T-cell (primary cell): ENCODE data around the gene ANKRD13A. TPM values are rescaled to one million over a fixed set of nuclear protein-coding genes. Genes with fewer than 3 reads are reported as not detected.

Experiments used
- ATAC-seq, 4 experiments: fragments of 200-7000 bp in 3 of 4; fragments of 150-1000 bp in 1 of 4; cut with Tn5 transposase; replicated peaks in 1 of 4; 1 replicate in 3 of 4; 2 replicates in 1 of 4; pipeline ENCODE4 v1.10.0; 2021; ENCODE audit warnings: moderate library complexity in 3 of 4, mild to moderate bottlenecking in 2 of 4, moderate number of reproducible peaks in 1 of 4
- CTCF ChIA-PET, 2 donors: fragments of 300-600 bp; sonication (Branson Sonifier 250); formaldehyde crosslinking; loops; one replicate each; lab custom pipeline; 2022; ENCODE audit warnings: antibody characterized with exemption in 2 of 2; lab: Charles Lee
- POLR2A ChIA-PET, 2 donors: fragments of 300-600 bp; sonication (Branson Sonifier 250); formaldehyde crosslinking; loops; one replicate each; lab custom pipeline; 2022; ENCODE audit warnings: antibody characterized with exemption in 2 of 2; lab: Charles Lee
- DNase-seq, 35 experiments: peaks; one replicate each; pipeline versions ENCODE4 v3.0.0 to v3.0.0-alpha.2; 2013 to 2023
- H3K27ac ChIP-seq: one replicate; pipeline ENCODE4 v1.5.1; 2013; ENCODE audit warnings: low read length
- H3K27me3 ChIP-seq, 2 experiments: replicated peaks in 1 of 2; 1 replicate in 1 of 2; 2 replicates in 1 of 2; pipeline versions ENCODE4 v1.6.1 to v1.7.0; 2013; ENCODE audit warnings: low read length in 1 of 2, mixed read lengths in 1 of 2; ENCODE audit not compliant: control insufficient read depth in 2 of 2, insufficient read depth in 2 of 2; ENCODE audit errors: extremely low read depth in 1 of 2
- H3K36me3 ChIP-seq, 2 donors: 1 replicate in 1 of 2; 2 replicates in 1 of 2; pipeline versions ENCODE4 v1.6.1 to v1.7.0; 2013; ENCODE audit warnings: low read length in 1 of 2; ENCODE audit not compliant: control insufficient read depth in 2 of 2, insufficient read depth in 1 of 2; ENCODE audit errors: extremely low read depth in 1 of 2
- H3K4me1 ChIP-seq, 2 experiments: 1 replicate in 1 of 2; 2 replicates in 1 of 2; pipeline versions ENCODE4 v1.6.1 to v1.7.0; 2013; ENCODE audit warnings: low read length in 2 of 2, mixed read lengths in 1 of 2; ENCODE audit not compliant: insufficient read depth in 2 of 2, control insufficient read depth in 1 of 2; ENCODE audit errors: extremely low read depth in 1 of 2
- H3K4me3 ChIP-seq, 2 donors: 1 replicate in 1 of 2; 2 replicates in 1 of 2; pipeline versions ENCODE4 v1.5.1 to v1.7.0; 2013; ENCODE audit warnings: mild to moderate bottlenecking in 2 of 2, low read length in 1 of 2, moderate library complexity in 1 of 2; ENCODE audit not compliant: control insufficient read depth in 1 of 2; ENCODE audit errors: extremely low read depth in 1 of 2
- H3K9me3 ChIP-seq: 2 replicates; pipeline ENCODE4 v1.7.0; 2013
- H3K27ac Mint-ChIP-seq, 2 donors: one replicate each; pipeline ENCODE4 v1.8.0; 2020 to 2021; ENCODE audit warnings: mild to moderate bottlenecking in 2 of 2, mixed read lengths in 2 of 2
- H3K27me3 Mint-ChIP-seq, 2 donors: one replicate each; pipeline ENCODE4 v1.8.0; 2021 to 2022; ENCODE audit warnings: mixed read lengths in 2 of 2
- H3K36me3 Mint-ChIP-seq: one replicate; pipeline ENCODE4 v1.8.0; 2021; ENCODE audit warnings: mixed read lengths
- H3K4me1 Mint-ChIP-seq, 3 donors: one replicate each; pipeline ENCODE4 v1.8.0; 2020 to 2022; ENCODE audit warnings: mixed read lengths in 3 of 3, mild to moderate bottlenecking in 1 of 3
- H3K4me3 Mint-ChIP-seq, 3 donors: one replicate each; pipeline ENCODE4 v1.8.0; 2020 to 2022; ENCODE audit warnings: mild to moderate bottlenecking in 3 of 3, mixed read lengths in 3 of 3, moderate library complexity in 3 of 3
- H3K9me3 Mint-ChIP-seq, 3 donors: one replicate each; pipeline ENCODE4 v1.8.0; 2020 to 2022; ENCODE audit warnings: mixed read lengths in 3 of 3
- WGBS: methylation state at CpG from one replicate; pipeline ENCODE4 v1.1.5; 2013; ENCODE audit warnings: missing lambda C conversion rate; ENCODE audit not compliant: insufficient coverage; 5-methylcytosine and 5-hydroxymethylcytosine counted together
- total RNA-seq, 35 experiments: library from RNA in 6 of 35; stranded (reverse) in 6 of 35; fragments of 120-200 nt in 1 of 35; gene quantifications; one replicate each; pipeline versions ENCODE4 v1.2.1 to v1.2.4 and lab custom pipeline; 2013 to 2026

The ANKRD13A gene
- total RNA-seq, 5 donors from 2014 or later (not counting 1 experiment from before 2014, with no cell fraction given), result 63.8 to 87.0 (median 76.8) TPM

DNA sequence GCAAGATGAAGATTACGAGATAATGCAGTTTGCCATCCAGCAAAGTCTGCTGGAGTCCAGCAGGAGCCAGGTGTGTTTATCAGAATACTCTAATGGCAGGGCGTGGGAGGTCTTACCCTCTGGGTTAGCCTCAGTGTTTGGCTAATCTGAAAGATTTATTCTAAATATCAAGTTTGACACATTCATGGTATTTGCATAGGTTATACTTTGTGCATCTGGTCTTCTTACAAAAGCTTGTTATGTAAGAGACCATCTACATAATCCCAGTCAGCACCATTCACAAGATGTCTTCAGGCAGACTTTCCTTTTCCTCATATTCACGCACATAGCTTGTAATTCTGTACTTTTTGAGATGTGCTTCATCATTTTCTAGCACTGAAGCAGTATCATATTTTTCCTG lies 34.7 kb downstream of the ANKRD13A start:
- H3K9me3 ChIP-seq, result no peaks in the 10 kb centered on the region
- H3K27me3 ChIP-seq, result no peaks in the 10 kb centered on the region
- Mint-ChIP-seq H3K4me1 (peaks cover 2 to 4% (median 4%) of the 10 kb centered on the region in 3 donors), H3K4me3 (no peak overlapping the region), H3K9me3 (no peaks in the 10 kb centered on the region), H3K27me3 (no peaks in the 10 kb centered on the region), H3K36me3 (peaks cover 57% of the 10 kb centered on the region), H3K27ac (peak overlapping the region in 1 of 2 donors; percentile 40)
- no peak overlapping the region for H3K4me3 ChIP-seq
- ChIA-PET POLR2A (no interaction called here), CTCF (no interaction called here)
- DNase-seq, result no peak
- no peak for ATAC-seq
- peaks cover 6 to 81% of the 10 kb centered on the region in 2 donors for H3K36me3 ChIP-seq
- no peak overlapping the region for H3K27ac ChIP-seq
- H3K4me1 ChIP-seq, result no peaks in the 10 kb centered on the region
- WGBS, result 100% methylated on average over 1 of the region's 3 CpGs

DNA sequence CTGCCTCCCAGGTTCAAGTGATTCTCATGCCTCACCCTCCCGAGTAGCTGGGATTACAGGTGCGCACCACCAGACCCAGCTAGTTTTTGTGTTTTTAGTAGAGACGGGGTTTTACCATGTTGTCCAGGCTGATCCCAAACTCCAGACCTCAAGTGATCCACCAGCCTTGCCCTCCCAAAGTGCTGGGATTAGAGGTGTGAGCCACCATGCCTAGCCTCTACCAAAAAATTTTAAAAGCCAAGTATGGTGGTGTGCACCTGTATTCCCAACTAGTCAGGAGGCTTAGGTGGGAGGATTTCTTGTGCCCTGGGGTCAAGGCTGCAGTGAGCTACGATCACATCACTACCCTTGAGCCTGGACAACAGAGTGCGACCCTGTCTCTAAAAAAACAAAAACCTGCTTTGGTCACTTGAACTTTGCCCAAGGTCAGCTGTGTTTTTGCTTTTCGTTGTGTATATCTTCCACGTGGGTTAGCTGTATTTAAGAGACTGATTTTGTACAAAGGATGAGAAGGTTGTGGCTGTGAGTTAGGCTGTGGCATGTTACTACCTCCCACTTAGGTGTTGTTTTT lies 36.4 kb downstream of the ANKRD13A start:
- ChIA-PET CTCF (no interaction called here), POLR2A (no interaction called here)
- H3K9me3 Mint-ChIP-seq, result no peaks in the 10 kb centered on the region
- Histone ChIP-seq H3K9me3 (no peaks in the 10 kb centered on the region), H3K4me3 (no peak overlapping the region), H3K36me3 (peaks cover 0 to 70% of the 10 kb centered on the region in 2 donors), H3K4me1 (peaks cover 10 to 15% of the 10 kb centered on the region in 2 experiments), H3K27me3 (no peaks in the 10 kb centered on the region), H3K27ac (no peak overlapping the region)
- ATAC-seq, result no peak
- DNase-seq, result no peak
- H3K36me3 Mint-ChIP-seq, result peaks cover 56% of the 10 kb centered on the region
- H3K4me3 Mint-ChIP-seq, result no peak overlapping the region
- no peaks in the 10 kb centered on the region for H3K27me3 Mint-ChIP-seq
- no peak overlapping the region for H3K27ac Mint-ChIP-seq
- peaks cover 19 to 21% (median 21%) of the 10 kb centered on the region in 3 donors for H3K4me1 Mint-ChIP-seq
- 100% methylated on average over 3 of the region's 7 CpGs for WGBS

DNA sequence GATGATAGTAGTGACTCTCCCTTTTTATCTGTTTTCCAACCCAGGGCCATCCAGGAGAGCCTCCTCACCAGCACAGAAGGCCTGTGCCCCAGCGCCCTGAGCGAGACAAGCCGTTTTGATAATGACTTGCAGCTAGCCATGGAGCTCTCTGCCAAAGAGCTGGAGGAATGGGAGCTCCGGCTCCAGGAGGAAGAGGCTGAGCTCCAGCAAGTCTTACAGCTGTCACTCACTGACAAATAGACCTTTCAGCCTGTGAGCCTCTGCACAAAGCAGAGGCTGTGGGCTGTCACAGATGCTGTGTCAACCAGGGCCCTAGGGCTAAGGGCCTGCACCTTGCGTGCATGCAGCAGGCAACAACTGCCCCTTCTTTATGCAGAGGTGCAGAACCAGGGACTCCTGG lies 38.1 kb downstream of the ANKRD13A start:
- ChIA-PET CTCF (interaction anchor here in 1 of 2 donors (1.2 kb wide), 1 partner anchor 13 kb away, joined by 3 read pairs; no protein-coding TSS in a partner anchor), POLR2A (no interaction called here)
- H3K27me3 ChIP-seq, result no peaks in the 10 kb centered on the region
- no peak overlapping the region for H3K27ac ChIP-seq
- WGBS, result 100% methylated on average over 5 of the region's 5 CpGs
- ATAC-seq (no peak), DNase-seq (no peak)
- H3K4me1 Mint-ChIP-seq, result peaks cover 20 to 29% (median 27%) of the 10 kb centered on the region in 3 donors
- H3K4me3 Mint-ChIP-seq, result no peak overlapping the region
- H3K27ac Mint-ChIP-seq, result no peak overlapping the region
- H3K9me3 Mint-ChIP-seq, result no peaks in the 10 kb centered on the region
- peaks cover 5 to 72% of the 10 kb centered on the region in 2 donors for H3K36me3 ChIP-seq
- no peaks in the 10 kb centered on the region for H3K27me3 Mint-ChIP-seq
- H3K9me3 ChIP-seq, result no peaks in the 10 kb centered on the region
- H3K4me1 ChIP-seq, result peaks cover 10 to 15% of the 10 kb centered on the region in 2 experiments
- peaks cover 61% of the 10 kb centered on the region for H3K36me3 Mint-ChIP-seq
- H3K4me3 ChIP-seq, result no peak overlapping the region

DNA sequence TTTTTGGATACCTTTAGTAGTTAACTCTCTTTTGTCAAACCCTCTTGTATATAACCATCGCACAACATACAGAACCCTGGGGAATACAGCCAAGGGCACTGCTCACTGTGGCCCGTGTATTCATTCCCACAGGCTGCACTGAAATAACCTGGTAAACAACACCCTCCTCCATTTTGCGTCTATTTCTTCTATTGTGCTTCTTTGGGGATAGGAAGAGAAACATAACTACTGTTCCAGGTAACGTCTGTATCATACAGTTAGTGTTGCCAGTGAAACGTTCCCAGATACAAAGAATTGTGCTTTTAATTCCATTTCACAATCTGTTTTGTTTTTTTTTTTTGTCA lies 39.5 kb downstream of the ANKRD13A start:
- CTCF ChIA-PET, result interaction anchor here in 1 of 2 donors (0.8 to 1.2 kb wide), 2 partner anchors 14 to 157 kb away, joined by 3 read pairs; no protein-coding TSS in a partner anchor

DNA sequence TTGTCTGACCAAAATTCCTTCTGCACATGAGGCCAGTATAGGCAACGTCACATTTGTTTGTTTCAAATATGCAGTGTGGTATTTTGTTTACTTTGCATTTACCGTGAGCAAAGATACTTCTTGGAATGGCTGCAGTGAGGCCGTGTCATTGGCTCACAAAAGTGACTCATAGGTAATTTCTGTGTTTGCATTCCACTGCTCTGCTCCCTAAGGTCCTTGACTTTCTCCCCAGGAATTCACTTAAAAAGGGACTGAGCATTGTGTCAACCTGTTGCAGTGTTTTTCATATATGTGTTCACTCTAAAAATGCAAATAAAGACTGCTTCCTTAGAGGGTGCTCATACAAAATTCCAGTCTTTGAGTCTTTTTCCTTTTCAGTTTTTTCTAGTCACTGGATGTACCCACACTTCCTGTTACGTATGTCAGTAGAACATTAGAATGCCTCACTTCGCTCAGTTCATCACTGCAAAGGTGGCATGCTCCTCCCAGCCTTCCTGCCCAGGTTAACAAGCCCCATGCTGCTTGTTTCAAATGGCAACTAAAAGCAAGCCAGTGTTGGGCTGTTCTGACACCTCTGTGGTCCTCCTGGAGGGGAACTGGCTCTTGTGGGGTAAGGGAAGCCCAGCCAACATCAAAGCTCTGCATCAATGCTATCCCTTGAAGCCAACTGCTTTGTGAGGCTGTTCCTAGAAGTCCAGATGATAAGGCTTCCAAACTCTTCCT lies 40.0 kb downstream of the ANKRD13A start:
- Mint-ChIP-seq H3K27ac (peak overlapping the region; percentile 89 to 94), H3K9me3 (no peaks in the 10 kb centered on the region), H3K36me3 (peaks cover 55% of the 10 kb centered on the region), H3K27me3 (no peaks in the 10 kb centered on the region), H3K4me3 (peak overlapping the region in 1 of 3 donors; percentile 44), H3K4me1 (peaks cover 28 to 38% (median 38%) of the 10 kb centered on the region in 3 donors)
- H3K36me3 ChIP-seq, result peaks cover 5 to 62% of the 10 kb centered on the region in 2 donors
- WGBS, result 34% methylated on average over 4 of the region's 5 CpGs
- ChIA-PET CTCF (interaction anchor here (0.7 to 0.8 kb wide), 2 partner anchors 158 to 1396 kb away, joined by 3 read pairs; no protein-coding TSS in a partner anchor), POLR2A (no interaction called here)
- H3K4me1 ChIP-seq, result peaks cover 12 to 19% of the 10 kb centered on the region in 2 experiments
- no peak overlapping the region for H3K4me3 ChIP-seq
- H3K27ac ChIP-seq, result peak overlapping the region; percentile 69
- peak in 33 of 35 experiments; percentile 7 to 64 (median 29) for DNase-seq
- peak; percentile 89 to 94 (median 91) for ATAC-seq
- no peaks in the 10 kb centered on the region for H3K27me3 ChIP-seq
- no peaks in the 10 kb centered on the region for H3K9me3 ChIP-seq

More for the DNA sequence above, 39.5 kb downstream of the ANKRD13A start:
- Histone ChIP-seq H3K4me3 (no peak overlapping the region), H3K4me1 (peaks cover 12 to 19% of the 10 kb centered on the region in 2 experiments), H3K9me3 (no peaks in the 10 kb centered on the region), H3K27ac (peak overlapping the region; percentile 69), H3K36me3 (peaks cover 5 to 63% of the 10 kb centered on the region in 2 donors), H3K27me3 (no peaks in the 10 kb centered on the region)
- 100% methylated on average over 1 of the region's 5 CpGs for WGBS
- POLR2A ChIA-PET, result no interaction called here
- Mint-ChIP-seq H3K4me3 (no peak overlapping the region), H3K36me3 (peaks cover 60% of the 10 kb centered on the region), H3K27me3 (no peaks in the 10 kb centered on the region), H3K27ac (peak overlapping the region; percentile 89 to 94), H3K9me3 (no peaks in the 10 kb centered on the region), H3K4me1 (peaks cover 28 to 38% (median 36%) of the 10 kb centered on the region in 3 donors)
- no peak for DNase-seq
- no peak for ATAC-seq

DNA sequence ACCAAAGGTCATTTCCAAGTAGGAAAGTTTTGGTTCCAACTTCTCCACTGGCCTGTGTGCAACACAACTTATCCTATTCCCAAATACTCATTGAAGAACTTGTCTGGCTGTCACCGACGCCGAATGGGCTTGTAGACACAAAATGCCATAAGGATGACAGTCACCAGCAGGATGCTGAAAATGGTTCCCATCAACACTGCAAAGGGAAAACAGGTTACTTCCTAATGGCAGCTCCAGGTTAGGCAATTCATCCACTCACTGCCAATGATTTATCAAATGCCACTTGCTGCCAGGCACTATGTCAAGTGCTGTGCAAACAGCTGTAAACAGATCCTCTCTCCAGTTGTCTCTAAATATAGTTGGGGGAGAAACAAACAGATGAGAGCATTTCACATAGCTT lies 43.0 kb downstream of the ANKRD13A start:
- Histone ChIP-seq H3K27ac (no peak overlapping the region), H3K27me3 (no peaks in the 10 kb centered on the region), H3K36me3 (peaks cover 5 to 36% of the 10 kb centered on the region in 2 donors), H3K9me3 (no peaks in the 10 kb centered on the region), H3K4me1 (peaks cover 18 to 28% of the 10 kb centered on the region in 2 experiments), H3K4me3 (no peak overlapping the region)
- ATAC-seq (no peak), DNase-seq (no peak)
- H3K27ac Mint-ChIP-seq, result peak overlapping the region; percentile 43 to 65
- ChIA-PET CTCF (interaction anchor here (0.5 to 1.3 kb wide), 5 partner anchors 29 to 685 kb away, joined by 3 to 5 read pairs (median 4); no protein-coding TSS in a partner anchor), POLR2A (interaction anchor here in 1 of 2 donors (0.6 kb wide), 1 partner anchor 105 kb away, joined by 6 read pairs; no protein-coding TSS in a partner anchor)
- no peaks in the 10 kb centered on the region for H3K27me3 Mint-ChIP-seq
- H3K9me3 Mint-ChIP-seq, result no peaks in the 10 kb centered on the region
- peaks cover 33% of the 10 kb centered on the region for H3K36me3 Mint-ChIP-seq
- H3K4me1 Mint-ChIP-seq, result peaks cover 36 to 55% (median 54%) of the 10 kb centered on the region in 3 donors
- WGBS, result 100% methylated on average over 2 of the region's 3 CpGs
- no peak overlapping the region for H3K4me3 Mint-ChIP-seq
